ENCODE data around the gene RCN2.

The RCN2 gene

DNA sequence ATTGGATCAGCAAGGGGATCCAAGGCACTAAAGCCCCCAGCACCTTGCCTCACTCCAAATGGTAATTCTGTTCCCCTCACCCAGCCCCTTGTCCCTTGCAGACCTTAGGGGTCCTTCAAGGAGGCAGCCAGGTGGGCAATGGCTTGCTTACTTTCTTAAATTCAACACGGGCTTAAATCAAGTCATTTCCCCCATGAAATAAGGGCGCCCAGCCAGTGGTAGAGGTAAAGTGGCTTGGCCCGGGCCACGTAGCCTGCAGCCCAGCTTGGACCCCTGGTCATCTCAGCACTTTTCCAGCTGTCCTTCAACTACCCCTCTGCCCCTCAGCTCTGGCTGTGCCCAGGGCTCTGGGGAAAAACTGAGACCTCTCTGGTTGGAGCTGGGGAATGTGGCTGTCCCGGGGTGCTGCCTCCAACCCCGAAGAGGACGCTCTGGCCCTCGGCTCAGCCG is 64.6 kb downstream of the RCN2 start:
- no peak for DNase-seq

- DNase-seq = peak; percentile 83
These were observed 65.2 kb downstream of the RCN2 start for GRCh38 chr15:76996526-76997401.

DNA sequence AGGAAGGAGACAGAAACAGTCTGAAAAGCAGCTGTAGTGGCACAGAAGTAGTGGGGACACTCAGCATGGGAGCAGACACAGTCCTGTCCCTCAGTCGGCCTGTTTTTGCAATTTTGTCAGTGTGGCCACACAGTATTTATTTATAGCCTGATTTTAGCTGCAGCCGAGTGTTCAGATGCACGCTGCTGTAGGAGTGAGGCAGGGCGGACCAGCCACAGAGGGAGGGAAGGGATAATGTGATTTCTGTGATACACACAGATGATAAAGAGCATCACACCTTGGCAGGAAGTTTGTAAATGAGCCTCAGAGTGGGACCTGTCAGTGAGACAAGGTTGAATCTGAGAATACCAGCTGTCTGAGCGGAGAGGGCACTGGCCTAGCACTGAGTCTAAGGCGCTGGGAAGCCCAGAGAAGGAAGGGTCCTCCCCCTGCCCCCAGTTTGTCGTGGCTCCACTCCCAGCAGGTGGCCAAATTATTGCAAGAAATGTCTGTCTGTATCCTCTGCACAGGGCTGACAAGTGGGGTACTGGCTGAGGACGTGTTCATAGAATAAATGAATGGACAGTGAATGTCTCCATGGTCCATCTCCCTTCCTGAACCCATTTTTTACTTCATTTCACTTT is 67.2 kb downstream of the RCN2 start:
- peak; percentile 59 for DNase-seq

DNA sequence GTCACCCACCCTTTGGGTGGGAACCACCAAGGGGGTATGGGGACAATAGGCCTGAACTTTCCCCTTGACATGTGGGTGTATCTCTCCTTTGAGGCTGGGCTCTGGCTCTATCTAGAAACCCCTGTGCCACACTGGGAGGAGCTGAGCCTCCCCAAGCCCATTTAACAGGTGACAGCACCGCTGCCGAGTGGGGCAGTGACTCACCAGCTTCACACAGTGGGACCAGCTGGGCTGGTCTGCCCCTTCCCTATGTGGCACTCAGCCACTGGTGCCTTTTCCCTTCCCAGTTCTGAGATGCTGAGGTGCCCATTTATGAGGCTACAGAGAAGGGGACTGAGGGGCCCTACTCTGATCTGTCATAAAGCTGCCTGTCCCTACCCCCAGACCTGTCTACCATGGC is 68.4 kb downstream of the RCN2 start:
- DNase-seq = no peak

DNA sequence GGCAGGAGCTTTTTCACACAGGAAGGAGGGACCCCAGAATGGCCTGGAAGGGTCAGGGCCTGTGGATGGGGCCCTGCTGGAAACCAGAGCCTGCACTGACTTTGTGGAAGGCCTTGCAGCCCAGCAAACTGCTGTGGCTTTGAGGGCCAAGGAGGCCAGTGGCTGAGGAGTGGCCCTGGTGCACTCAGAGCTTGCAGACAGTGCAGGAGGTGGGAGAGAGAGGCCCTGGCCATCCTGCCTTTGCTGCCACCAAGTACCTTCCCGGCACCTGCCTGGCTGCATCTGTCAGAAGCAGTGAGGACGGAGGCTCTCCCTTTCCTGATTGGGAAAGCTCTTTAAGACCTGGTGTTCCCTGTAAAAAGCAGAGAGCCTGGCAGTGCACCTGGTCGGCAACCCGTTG is 69.8 kb downstream of the RCN2 start:
- no peak for DNase-seq

DNA sequence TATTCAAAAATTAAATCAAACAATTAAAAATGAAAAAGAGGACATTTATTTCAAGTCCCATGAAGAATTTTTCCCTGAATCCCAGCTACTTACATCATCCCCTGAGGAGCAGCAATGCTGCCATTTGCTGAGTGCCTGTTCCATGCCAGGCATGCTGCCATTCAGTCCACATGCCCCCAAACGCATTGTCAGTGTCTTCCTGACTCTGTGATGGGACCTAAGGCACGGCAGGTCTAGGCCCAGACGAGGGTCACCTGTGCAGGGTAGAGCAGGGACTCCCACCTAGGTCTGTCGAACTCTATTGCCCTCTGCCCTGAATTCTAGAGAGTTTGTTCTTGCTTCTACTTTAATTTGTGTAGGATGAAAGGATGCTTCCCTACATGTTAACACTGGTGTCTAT is 70.4 kb downstream of the RCN2 start:
- DNase-seq = no peak

GRCh38 chr15:77002436-77002835 is 70.9 kb downstream of the RCN2 start:
- DNase-seq = peak; percentile 51

GRCh38 chr15:77002954-77003912 is 71.7 kb downstream of the RCN2 start:
- DNase-seq = peak; percentile 91

Data from activated CD4-positive, alpha-beta T cell treated with anti-CD3 and anti-CD28 coated beads, Interleukin-10, Interleukin-2, amounts not matched to agents 100 ng/mL and 50 ng/mL, durations not matched to agents 16 hours and 8 hours (primary cell).